CD4-positive, alpha-beta T cell (primary cell): Measurements from ENCODE around the gene CCDC175. TPM values are rescaled to one million over a fixed set of nuclear protein-coding genes. Genes with fewer than 3 reads are reported as not detected.

ENCODE experiments used
- ATAC-seq: fragments of 200-7000 bp; cut with Tn5 transposase; one replicate; pipeline ENCODE4 v1.10.0; 2022; ENCODE audit warnings: mild to moderate bottlenecking; ENCODE audit not compliant: poor library complexity
- CTCF ChIA-PET: fragments of 350-600 bp; sonication (Branson Sonifier 250); formaldehyde crosslinking; loops from one replicate; lab custom pipeline; 2021; ENCODE audit warnings: antibody characterized with exemption, inconsistent platforms; lab: Charles Lee
- POLR2A ChIA-PET: fragments of 350-600 bp; sonication (Branson Sonifier 250); formaldehyde crosslinking; loops from one replicate; lab custom pipeline; 2021; ENCODE audit warnings: antibody characterized with exemption, inconsistent platforms; lab: Charles Lee
- DNase-seq, 14 experiments: peaks; one replicate each; pipeline ENCODE4 v3.0.0-alpha.2; 2013 to 2020; ENCODE audit warnings: mixed read lengths in 2 of 14
- H3K27ac ChIP-seq, 2 donors: one replicate each; pipeline versions ENCODE4 v1.5.1 to v1.7.0; 2013; ENCODE audit warnings: low read length in 2 of 2, low read depth in 1 of 2, mild to moderate bottlenecking in 1 of 2
- H3K27me3 ChIP-seq, 2 experiments: 1 replicate in 1 of 2; 2 replicates in 1 of 2; pipeline versions ENCODE4 v1.6.1 to v1.7.0; 2013; ENCODE audit warnings: low read length in 2 of 2, control low read depth in 1 of 2, mild to moderate bottlenecking in 1 of 2, moderate library complexity in 1 of 2; ENCODE audit not compliant: insufficient read depth in 2 of 2, control insufficient read depth in 1 of 2
- H3K36me3 ChIP-seq: one replicate; pipeline ENCODE4 v1.6.1; 2013; ENCODE audit warnings: low read length, control low read depth; ENCODE audit not compliant: insufficient read depth
- H3K4me1 ChIP-seq: one replicate; pipeline ENCODE4 v1.6.1; 2013; ENCODE audit warnings: low read length, control low read depth; ENCODE audit not compliant: insufficient read depth
- H3K4me3 ChIP-seq: one replicate; pipeline ENCODE4 v1.5.1; 2013; ENCODE audit warnings: mild to moderate bottlenecking, low read length, moderate library complexity
- H3K9me3 ChIP-seq, 2 experiments: 1 replicate in 1 of 2; 2 replicates in 1 of 2; pipeline versions ENCODE4 v1.6.1 to v1.7.0; 2013; ENCODE audit warnings: low read length in 2 of 2, mild to moderate bottlenecking in 2 of 2, control low read depth in 1 of 2, moderate library complexity in 1 of 2; ENCODE audit not compliant: control insufficient read depth in 1 of 2, insufficient read depth in 1 of 2
- H3K27ac Mint-ChIP-seq: one replicate; pipeline ENCODE4 v1.8.0; 2020; ENCODE audit warnings: mixed read lengths
- H3K27me3 Mint-ChIP-seq: one replicate; pipeline ENCODE4 v1.8.0; 2021; ENCODE audit warnings: mixed read lengths
- H3K36me3 Mint-ChIP-seq: one replicate; pipeline ENCODE4 v1.8.0; 2021; ENCODE audit warnings: low read depth, mixed read lengths
- H3K4me1 Mint-ChIP-seq: one replicate; pipeline ENCODE4 v1.8.0; 2021; ENCODE audit warnings: low read depth, mixed read lengths
- H3K4me3 Mint-ChIP-seq: one replicate; pipeline ENCODE4 v1.8.0; 2020; ENCODE audit warnings: mild to moderate bottlenecking, mixed read lengths
- H3K9me3 Mint-ChIP-seq: one replicate; pipeline ENCODE4 v1.8.0; 2020; ENCODE audit warnings: mixed read lengths
- intact Hi-C, 2 experiments: fragments of 100-400 bp; cut with DNase I in 1 of 2; cut with micrococcal nuclease in 1 of 2; formaldehyde crosslinking; loops; one replicate each; pipeline versions ENCODE4 v1.15.1 to v1.9.0; 2023 to 2025; cut with DNase I, micrococcal nuclease
- total RNA-seq, 174 experiments: library from RNA in 2 of 174; stranded (reverse) in 2 of 174; gene quantifications; one replicate each; pipeline ENCODE4 v1.2.3 and lab custom pipeline; 2021 to 2026
- TF ChIP-seq, protein P1 (sequence below): fragments of 200-600 bp; IDR thresholded peaks from one replicate; pipeline ENCODE4 v1.8.0; 2022; ENCODE audit warnings: antibody characterized with exemption, mild to moderate bottlenecking

Gene CCDC175
- total RNA-seq, 2 experiments from 2014 or later, result not detected

- H3K27me3 ChIP-seq, result peaks cover 4 to 5% of the 10 kb centered on the region in 2 experiments
- DNase-seq (no peak), ATAC-seq (no peak)
- H3K4me1 ChIP-seq, result no peaks in the 10 kb centered on the region
- no peak overlapping the region for H3K27ac ChIP-seq
- Mint-ChIP-seq H3K9me3 (no peaks in the 10 kb centered on the region), H3K4me3 (no peak overlapping the region), H3K27ac (no peak overlapping the region), H3K36me3 (no peaks in the 10 kb centered on the region), H3K4me1 (no peaks in the 10 kb centered on the region), H3K27me3 (peaks cover 24% of the 10 kb centered on the region)
- TF ChIP-seq, protein P1, sequence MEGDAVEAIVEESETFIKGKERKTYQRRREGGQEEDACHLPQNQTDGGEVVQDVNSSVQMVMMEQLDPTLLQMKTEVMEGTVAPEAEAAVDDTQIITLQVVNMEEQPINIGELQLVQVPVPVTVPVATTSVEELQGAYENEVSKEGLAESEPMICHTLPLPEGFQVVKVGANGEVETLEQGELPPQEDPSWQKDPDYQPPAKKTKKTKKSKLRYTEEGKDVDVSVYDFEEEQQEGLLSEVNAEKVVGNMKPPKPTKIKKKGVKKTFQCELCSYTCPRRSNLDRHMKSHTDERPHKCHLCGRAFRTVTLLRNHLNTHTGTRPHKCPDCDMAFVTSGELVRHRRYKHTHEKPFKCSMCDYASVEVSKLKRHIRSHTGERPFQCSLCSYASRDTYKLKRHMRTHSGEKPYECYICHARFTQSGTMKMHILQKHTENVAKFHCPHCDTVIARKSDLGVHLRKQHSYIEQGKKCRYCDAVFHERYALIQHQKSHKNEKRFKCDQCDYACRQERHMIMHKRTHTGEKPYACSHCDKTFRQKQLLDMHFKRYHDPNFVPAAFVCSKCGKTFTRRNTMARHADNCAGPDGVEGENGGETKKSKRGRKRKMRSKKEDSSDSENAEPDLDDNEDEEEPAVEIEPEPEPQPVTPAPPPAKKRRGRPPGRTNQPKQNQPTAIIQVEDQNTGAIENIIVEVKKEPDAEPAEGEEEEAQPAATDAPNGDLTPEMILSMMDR, result no peak
- ChIA-PET CTCF (no interaction called here), POLR2A (interaction anchor here (0.6 kb wide), 1 partner anchor 190 kb away, joined by 3 read pairs; no protein-coding TSS in a partner anchor)
- no peaks in the 10 kb centered on the region for H3K36me3 ChIP-seq
- no peaks in the 10 kb centered on the region for H3K9me3 ChIP-seq
- H3K4me3 ChIP-seq, result no peak overlapping the region
- intact Hi-C loops, result no loop called here
Observed at GRCh38 chr14:59534361-59534987, 42.1 kb downstream of the CCDC175 start.

DNA sequence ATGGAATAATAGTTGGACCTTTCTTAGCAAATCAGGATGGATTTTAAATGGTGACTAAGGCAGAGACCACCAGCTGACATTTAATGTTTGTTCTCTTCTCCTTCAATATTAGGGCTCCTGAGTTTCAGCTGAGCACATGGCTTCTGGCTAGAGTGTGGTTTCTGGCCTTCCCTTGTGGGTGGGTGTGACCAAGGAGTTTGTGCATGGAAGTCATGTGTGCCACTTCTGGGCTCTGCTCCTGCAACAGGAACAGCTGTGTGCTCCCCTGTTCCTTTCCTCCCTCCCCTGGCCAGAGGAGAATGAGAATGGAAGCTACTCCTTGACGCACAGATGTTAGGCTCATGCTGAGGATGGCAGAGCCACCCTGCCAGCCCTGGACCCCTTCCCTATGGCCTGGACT is 44.2 kb downstream of the CCDC175 start:
- H3K27me3 ChIP-seq, result peaks cover 4 to 5% of the 10 kb centered on the region in 2 experiments
- intact Hi-C loops, result no loop called here
- no peaks in the 10 kb centered on the region for H3K4me1 ChIP-seq
- ChIA-PET POLR2A (no interaction called here), CTCF (no interaction called here)
- ATAC-seq, result no peak
- no peak for DNase-seq
- no peaks in the 10 kb centered on the region for H3K36me3 ChIP-seq
- Mint-ChIP-seq H3K36me3 (no peaks in the 10 kb centered on the region), H3K27ac (no peak overlapping the region), H3K4me1 (no peaks in the 10 kb centered on the region), H3K27me3 (peaks cover 41% of the 10 kb centered on the region), H3K9me3 (peaks cover 4% of the 10 kb centered on the region), H3K4me3 (no peak overlapping the region)
- H3K27ac ChIP-seq, result no peak overlapping the region
- TF ChIP-seq, protein P1, result no peak
- H3K9me3 ChIP-seq, result no peaks in the 10 kb centered on the region
- H3K4me3 ChIP-seq, result no peak overlapping the region

- Mint-ChIP-seq H3K4me3 (no peak overlapping the region), H3K36me3 (no peaks in the 10 kb centered on the region), H3K27me3 (peaks cover 50% of the 10 kb centered on the region), H3K27ac (no peak overlapping the region), H3K4me1 (no peaks in the 10 kb centered on the region), H3K9me3 (peaks cover 4% of the 10 kb centered on the region)
- H3K36me3 ChIP-seq, result no peaks in the 10 kb centered on the region
- intact Hi-C loops, result no loop called here
- H3K4me1 ChIP-seq, result no peaks in the 10 kb centered on the region
- no peak for DNase-seq
- no peak overlapping the region for H3K27ac ChIP-seq
- POLR2A ChIA-PET, result no interaction called here
- ATAC-seq, result no peak
- no peak overlapping the region for H3K4me3 ChIP-seq
- CTCF ChIA-PET, result no interaction called here
- TF ChIP-seq, protein P1, result no peak
- peaks cover 4 to 5% of the 10 kb centered on the region in 2 experiments for H3K27me3 ChIP-seq
- no peaks in the 10 kb centered on the region for H3K9me3 ChIP-seq
Observed at GRCh38 chr14:59530349-59530748, 46.3 kb downstream of the CCDC175 start.
